Measurements from ENCODE around the gene CMTM7.
"Not testable (repeated sequence)": the region's sequence is repeated elsewhere in the genome, so short reads cannot be mapped to it uniquely, and the experiment has no call there.

The CMTM7 gene

DNA sequence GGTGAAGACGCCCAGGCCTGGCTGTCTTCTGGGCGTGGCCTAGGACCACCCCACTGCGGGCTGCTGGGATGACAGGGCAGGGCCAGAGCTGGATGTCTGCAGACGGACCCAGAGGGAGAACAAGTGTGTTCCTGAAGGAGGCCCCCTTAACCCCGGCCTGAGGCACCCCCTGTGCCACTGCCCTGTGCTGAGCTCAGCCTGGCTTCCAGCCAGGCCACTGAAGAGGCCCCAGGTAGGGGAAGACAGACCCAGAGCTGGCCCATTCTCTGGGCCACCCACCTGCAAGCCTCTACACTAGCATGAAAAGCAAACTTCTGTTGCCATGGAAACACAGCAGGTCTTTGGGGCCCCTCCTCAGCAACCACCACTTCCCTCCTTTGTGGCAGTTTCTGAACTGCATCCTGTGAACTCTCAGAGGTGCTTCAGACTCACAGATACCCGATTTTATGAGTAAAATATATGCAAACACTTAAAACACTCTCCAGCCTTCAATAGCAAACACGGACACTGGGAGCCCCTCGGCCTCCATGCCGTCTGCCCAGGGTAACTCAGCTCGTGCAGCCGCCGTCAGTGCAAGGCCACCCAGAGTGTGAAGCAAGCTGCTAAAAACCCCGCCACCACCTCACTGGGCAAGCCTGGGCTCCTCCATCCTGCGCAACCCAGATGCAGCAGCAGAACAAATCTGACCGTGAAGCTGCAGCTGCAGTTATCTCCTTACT is 68.5 kb downstream of the CMTM7 start:
- DNase-seq (ENCODE audit: low spot score): no peak

DNA sequence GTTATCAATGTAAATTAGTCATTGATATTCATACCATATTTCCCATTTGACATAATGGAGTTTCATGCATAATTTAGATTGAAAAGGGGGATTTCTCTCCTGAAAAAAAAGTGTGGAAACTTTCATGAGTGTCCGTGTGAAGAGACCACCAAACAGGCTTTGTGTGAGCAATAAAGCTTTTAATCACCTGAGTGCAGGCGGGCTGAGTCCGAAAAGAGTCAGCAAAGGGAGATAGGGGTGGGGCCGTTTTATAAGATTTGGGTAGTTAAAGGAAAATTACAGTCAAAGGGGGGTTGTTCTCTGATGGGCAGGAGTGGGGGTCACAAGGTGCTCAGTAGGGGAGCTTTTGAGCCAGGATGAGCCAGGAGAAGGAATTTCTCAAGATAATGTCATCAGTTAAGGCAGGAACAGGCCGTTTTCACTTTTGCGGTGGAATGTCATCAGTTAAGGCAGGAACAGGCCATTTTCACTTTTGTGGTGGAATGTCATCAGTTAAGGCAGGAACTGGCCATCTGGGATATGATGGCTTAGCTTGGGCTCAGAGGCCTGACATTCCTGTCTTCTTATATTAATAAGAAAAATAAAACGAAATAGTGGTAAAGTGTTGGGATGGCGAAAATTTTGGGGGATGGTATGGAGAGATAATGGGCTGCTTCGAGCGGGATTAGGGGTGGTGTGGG is 69.3 kb downstream of the CMTM7 start:
- DNase-seq (ENCODE audit: low spot score): not testable (repeated sequence)

DNA sequence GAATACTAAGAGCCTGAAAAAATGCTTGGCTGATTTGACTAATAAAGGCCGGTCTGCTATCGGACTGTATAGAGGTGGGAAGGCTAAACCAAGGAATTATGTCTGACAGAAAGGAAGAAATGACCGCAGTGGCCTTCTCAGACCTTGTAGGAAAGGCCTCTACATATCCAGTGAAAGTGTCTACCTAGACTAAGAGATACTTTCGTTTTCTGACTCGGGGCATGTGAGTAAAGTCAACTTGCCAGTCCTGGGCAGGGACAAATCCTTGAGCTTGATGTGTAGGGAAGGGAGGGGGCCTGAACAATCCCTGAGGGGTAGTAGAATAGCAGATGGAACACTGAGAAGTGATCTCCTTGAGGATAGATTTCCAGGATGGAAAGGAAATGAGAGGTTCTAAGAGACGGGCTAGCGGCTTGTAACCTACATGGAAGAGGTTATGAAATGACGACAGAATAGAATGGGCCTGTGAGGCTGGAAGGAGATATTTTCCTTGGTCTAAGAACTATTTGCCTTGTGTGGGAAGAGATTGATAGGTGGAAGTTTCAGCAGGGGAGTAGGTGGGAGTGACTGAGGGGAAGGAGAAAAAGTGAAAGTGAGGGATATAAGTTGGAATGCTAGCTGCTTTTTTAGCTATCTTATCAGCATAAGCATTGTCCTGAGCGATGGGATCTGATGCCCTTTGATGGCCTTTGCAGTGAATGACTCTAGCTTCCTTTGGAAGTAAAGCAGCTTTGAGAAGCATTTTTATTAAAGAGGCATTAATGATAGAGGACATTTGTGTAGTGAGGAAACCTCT is 70.7 kb downstream of the CMTM7 start:
- not testable (repeated sequence) for DNase-seq (ENCODE audit: low spot score)

DNA sequence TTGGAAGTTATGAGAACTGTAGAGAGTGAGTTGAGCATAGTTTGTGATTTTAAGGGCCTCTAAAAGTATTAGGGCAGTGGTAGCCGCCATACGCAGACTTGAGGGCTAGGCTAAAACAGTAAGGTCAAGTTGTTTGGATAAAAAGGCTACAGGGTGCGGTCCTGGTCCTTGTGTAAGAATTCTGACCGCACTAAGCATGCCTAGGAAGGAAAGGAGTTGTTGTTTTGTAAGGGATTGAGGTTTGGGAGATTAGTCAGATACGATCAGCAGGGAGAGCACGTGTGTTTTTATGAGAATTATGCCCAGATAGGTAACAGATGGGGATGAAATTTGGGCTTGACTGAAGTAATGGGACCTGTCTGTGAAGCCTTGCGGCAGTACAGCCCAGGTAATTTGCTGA is 71.8 kb downstream of the CMTM7 start:
- DNase-seq (ENCODE audit: low spot score): peak; percentile 33

DNA sequence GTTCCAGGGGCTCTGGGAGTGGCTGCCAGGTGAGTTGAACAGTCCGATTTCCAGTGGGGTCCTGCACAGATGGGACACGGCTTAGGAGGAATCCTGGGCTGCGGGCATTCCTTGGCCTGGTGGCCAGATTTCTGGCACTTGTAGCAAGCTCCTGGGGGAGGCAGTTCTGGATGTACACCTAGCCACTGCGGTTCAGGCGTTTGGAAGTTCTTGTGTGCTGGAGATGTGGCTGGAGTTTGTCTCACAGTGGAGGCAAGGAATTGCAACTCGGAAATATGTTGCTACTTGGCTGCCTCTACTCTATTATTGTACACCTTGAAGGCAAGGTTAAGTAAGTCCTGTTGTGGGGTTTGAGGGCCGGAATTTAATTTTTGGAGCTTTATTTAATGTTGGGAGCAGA is 73.1 kb downstream of the CMTM7 start:
- not testable (repeated sequence) for DNase-seq (ENCODE audit: low spot score)

DNA sequence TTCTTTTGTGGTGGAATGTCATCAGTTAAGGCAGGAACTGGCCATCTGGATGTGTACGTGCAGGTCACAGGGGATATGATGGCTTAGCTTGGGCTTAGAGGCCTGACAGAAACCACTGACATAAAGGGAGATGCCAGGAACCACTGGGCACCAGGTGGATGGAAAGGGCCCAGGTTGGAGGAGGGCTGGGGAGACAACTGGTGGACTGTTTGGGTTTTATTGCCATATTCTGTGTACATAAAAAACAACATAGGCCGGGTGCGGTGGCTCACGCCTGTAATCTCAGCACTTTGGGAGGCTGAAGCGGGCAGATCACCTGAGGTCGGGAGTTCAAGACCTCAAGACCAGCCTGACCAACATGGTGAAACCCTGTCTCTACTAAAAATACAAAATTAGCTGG is 75.2 kb downstream of the CMTM7 start:
- DNase-seq (ENCODE audit: low spot score): not testable (repeated sequence)

DNA sequence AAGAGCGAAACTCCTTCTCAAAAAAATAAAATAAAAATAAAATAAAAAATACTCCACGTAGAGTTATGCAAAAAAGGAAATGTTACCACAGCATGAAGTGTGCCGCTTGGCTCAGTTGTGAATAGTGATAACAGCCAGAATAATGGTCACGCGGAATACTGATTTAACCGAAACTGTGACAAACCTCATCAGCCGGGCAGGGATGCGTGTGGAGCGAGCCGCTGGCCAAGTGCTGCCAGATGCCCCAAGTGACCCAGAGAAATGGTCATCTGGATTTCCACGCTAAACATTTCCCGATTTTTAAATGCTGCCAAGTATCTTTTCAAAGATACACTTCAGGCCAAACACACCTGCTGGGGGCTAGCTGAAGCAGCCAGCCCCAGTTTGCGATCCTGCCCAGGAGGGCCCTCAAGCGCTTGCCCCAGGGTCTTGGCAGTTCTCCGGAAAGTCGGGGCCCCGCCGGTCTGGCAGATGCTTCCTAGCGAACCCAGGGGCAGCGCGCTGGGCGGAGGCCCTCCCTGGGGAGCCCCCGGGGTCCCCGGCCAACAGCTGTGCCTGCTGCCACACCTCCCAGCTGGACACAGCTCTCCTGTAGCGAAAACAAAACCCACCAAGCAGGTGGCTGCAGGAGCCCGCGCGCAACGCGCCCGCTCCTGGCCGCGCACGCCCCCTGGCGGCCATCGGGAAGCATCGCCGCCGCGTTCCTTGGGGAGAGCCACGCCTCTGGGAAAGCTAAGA is 75.8 kb downstream of the CMTM7 start:
- peak; percentile 70 for DNase-seq (ENCODE audit: low spot score)

DNA sequence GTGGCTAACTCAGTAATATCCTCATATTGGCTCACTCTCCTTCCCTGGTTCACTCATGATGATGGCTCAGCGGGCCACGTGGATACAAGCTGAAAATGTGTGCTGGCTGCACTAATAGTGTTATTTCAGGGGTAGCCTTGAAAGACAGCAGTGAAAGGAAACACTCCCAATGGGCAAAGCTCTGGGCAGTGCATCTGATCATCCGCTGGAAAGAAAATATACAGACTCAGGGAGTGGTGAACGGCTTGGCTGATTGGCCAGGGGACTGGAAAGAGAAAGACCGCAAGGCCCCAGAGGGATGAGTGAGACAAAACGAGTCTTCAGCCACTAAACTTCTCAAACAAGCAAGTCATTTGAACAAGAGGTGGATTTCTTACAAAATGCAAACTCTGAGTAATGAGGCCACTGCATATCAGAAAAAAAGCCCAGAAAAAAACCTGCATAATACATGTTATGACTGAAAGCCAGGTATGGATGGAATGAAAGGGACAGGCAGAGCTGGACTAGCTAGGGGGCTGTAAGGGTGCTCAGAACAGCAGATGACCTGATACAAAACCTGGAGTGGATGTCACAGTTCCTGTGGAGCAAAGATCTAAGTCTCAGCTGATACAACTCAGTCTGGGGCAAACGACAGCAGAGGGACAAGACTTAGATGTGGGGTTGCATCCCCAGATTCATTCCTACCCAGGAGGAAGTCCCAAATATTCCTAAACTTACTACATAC is 77.7 kb downstream of the CMTM7 start:
- DNase-seq (ENCODE audit: low spot score): no peak

DNA sequence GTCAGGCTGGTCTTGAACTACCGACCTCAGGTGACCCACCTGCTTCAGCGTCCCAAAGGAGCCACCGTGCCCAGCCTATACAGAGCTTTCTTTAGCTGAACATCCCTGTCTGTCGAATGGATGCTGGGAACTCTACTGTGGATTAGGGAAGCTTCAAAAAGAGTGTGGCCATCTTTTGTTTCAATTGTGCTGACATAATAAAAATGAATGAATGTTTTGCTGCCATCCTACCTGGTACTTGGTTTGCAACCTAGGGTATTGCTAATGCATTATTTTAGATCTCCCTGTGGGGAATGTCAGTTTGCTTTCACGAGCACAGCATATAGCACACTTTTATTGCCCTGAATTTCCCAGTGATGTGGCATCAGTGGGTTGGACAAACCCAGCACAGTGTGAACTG is 78.7 kb downstream of the CMTM7 start:
- no peak for DNase-seq (ENCODE audit: low spot score)

DNA sequence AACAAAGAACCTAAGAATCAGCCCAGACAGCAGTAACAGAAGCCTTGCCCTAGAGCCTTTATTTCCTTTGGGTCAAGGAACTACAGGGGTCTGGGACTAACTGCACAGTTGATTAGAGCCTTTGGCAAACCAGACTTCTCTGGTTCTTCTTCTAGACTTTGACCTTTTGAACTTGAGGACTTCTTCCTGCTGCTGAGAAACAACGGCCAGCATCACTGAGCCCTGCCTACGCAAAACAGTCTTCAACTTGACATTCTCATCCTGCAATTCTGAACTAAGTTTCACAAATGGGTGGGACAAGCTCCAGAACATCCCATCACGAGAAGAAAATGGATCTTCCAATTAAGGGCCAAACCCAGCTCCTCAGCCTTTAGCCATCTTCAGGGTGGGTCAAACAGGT is 79.6 kb downstream of the CMTM7 start:
- no peak for DNase-seq (ENCODE audit: low spot score)

DNA sequence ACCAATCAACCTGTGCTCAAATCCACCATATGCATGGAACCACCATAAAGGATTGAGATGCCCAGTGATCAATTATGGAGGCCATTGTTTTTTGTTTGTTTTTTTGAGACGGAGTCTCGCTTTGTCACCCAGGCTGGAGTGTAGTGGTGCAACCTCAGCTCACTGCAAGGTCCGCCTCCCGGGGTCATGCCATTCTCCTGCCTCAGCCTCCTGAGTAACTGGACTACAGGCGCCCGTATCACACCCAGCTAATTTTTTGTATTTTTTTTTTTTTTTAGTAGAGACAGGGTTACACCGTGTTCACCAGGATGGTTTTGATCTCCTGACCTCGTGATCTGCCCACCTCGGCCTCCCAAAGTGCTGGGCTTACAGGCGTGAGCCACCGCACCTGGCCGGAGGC is 80.5 kb downstream of the CMTM7 start:
- not testable (repeated sequence) for DNase-seq (ENCODE audit: low spot score)

DNA sequence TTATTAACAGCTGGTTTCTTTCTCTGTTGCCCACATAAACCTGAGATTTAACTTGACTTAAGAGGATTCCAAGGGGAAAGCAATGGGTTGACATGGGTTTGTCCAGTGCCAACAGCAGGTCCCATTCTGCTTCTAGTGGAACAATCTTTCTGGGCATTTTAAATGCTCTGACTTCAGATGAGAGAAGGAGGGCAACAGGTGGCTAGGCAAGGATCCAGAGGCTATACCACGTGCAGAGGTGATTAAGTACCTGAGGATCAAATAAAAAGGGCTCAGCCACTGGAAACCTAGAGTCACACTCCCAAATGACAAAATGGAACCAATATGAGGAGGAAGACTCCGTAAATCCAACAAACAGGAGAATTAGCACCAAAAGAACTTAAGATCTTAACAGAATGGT is 82.5 kb downstream of the CMTM7 start:
- no peak for DNase-seq (ENCODE audit: low spot score)

DNA sequence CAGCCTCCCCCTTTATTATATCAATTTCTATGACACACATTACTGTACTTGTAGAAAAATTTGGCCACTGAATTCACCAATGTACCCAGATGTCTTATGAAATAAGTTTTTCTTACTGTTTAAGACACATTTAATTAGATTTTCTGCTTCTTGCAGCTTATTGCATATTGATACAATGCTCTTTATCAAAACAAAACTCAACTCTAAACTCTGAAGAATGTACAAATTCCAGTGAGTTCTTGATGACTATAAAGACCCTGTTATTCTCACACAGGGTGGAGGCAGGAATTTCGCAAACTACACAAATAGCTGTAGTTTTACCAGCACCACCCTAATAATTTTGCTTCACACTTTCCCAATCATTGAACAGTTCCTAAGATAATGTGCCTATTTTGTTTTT is 89.0 kb downstream of the CMTM7 start:
- DNase-seq (ENCODE audit: low spot score): no peak

DNA sequence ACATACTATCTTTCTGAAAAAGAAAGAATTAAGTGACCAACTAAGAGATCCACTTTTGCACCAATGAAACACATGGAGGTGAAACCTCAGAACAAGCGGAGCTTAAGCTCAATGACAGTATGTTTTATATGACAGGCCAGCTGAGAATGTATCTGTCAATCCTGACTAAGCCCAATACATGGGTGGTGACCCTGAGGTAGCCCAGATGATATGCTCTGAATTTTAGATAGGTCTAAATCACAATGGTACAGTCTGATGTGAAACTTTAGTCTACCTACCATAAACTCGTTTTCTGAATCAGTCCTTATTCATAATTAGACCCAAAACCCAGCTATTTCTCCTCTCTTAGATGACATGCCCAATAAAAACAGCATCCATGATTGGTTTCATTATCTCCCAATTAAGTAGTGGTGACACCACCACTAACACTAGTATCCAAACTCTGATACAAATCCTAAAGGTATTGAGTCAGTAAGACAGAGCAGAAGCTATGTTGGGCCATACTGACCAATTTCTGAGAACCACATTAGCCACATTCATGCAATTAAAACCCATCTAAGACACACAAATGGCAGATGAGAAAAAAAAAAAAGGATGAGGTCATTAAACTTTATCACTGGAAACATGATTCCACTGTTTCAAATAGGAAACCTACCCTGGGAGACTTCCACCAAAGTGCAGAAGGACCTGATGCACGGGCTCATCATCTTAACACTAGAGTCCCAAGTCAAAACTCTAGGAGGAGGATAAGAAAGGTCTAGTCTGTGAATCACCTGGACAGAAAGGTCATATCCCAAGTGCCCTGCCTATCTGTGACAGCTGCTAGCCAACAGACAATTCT is 90.4 kb downstream of the CMTM7 start:
- DNase-seq (ENCODE audit: low spot score): no peak

DNA sequence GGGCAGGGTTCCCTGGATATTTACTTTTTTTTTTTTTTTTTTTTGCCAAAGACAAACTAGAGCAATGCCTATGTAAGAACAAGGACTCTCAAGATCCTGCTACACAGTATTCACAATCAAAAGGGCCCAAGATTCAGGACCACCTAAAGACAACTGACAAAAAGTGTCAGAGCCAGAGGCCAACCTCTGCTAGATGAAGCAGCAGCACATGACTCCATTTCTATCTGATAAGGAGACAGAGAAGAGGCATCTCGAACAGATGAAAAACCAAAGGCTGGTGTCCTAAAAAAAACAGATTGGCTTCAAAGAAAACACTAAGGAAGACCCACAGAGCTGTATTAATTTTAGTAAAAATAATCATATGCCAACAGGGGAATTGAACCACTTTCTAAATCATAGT is 91.0 kb downstream of the CMTM7 start:
- no peak for DNase-seq (ENCODE audit: low spot score)

DNA sequence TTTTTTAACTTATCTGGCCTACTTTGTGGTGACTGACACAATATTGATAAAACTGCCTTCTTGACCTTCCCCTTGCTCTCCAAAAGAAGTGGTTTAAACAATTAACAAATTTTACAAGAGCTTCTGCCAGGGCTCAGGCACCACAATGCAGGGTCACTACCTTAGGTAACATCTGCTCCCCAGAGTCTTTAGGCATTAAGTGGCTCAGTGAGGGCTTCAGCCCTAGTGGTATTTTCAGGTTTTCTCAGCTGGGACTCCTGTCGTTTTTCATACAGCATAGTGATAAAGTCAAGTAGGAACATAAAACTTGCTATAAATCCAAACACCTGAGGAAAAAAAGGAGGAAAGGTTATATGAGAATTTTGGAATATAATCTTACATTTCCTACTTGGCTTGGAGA is 92.1 kb downstream of the CMTM7 start:
- no peak for DNase-seq (ENCODE audit: low spot score)

DNA sequence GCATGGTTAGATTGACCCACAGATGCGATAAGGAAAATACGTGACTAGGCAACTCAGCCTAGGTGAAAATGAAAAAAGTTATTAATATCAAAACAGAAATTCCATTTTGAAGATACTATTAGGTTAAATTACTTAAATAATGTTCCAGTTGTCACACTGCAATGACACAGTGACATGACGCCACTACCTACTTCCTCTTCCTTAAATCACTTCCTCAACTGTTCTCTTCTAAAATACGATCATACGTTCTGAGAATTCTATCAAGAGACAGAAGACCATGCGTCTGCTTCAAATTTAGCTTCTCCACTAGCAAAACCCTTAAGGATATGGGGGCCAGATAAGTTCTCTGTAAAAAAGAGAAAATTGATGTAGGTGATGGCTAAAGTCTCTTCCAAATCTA is 92.8 kb downstream of the CMTM7 start:
- DNase-seq (ENCODE audit: low spot score): no peak

DNA sequence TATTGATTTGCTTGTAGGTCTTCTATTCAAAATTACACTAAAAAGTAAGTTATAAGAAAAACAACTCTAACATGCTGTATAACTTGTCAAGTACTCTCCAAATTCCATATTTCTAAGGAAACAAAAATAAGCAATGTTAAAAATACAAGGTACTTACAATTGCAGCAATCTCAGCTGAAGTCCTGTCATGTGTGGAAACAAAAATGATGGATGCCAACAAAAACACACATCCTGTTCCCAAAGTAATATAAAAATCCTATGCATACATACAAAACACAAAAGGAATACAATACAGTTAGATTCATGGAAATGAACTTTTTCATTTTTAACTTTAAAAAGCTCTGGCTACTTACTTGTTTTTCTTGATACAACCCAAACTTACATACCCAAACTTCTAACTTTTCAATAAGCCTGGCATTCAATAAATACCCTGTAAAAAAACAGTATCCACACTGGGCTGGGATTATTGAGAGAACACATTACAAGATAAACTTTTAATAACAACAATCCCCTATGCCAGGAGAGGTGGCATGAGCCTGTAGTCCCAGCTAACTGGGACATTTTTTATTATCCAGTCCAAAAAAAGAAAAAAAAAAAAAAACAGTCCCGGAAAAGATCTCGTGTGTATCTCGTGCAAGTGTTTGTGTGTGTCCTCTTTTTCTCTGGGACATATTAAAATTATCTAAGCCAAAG is 96.3 kb downstream of the CMTM7 start:
- no peak for DNase-seq (ENCODE audit: low spot score)

DNA sequence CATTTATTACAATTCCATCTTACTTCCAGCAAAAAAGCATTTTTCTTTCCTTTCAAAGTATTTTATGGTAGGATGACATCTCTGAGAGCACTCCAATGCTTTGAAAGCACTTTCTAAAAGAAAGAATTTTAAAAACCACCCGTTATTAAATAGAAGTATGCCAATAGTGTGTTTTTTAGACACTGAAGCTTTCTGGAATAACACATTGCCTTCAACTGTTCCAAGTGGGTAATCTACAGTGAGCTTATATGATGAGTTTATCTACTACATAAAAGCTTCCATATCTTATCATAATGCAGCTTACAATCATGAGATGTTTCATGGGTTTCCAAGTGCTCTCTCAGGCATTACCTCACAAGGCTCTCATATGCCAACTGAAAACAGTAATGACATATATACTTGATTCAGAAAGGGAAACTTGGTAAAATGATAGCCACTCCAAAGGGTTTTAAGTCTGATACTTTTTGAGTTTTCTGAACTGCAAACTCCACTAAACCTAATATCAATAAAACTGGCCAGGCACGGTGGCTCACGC is 96.9 kb downstream of the CMTM7 start:
- no peak for DNase-seq (ENCODE audit: low spot score)
